ENCODE measurements around the gene CHCHD6. TPM values are rescaled to one million over a fixed set of nuclear protein-coding genes. Genes with fewer than 3 reads are reported as not detected.

The CHCHD6 gene
- total and polyA plus RNA-seq, 4 donors = 12.1 to 22.6 (median 17.5) TPM

DNA sequence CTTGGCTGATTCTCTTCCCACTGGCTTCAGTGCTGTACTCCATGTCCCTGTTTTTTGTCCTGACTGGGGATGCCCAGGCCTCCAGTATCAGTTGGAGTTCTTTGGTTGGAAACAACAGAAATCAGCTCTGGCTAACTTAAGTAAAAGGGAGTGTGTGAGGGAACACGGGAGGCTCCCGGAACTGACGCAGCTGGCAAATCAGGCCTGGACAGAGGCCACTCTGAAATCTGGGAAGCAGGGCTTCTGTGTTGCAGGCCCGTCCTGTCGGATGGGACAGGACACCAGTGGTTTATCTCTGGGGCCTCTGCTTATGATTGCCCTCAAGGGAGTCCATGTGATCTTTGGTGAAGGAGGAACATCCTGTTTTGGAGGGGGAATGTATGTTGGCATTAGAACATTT, 124.3 kb downstream of the CHCHD6 start:
- H3K4me3 ChIP-seq = no peak overlapping the region
- WGBS, 2 donors = 80 to 92% methylated on average over 5 of the region's 5 CpGs
- ATAC-seq (ENCODE audit: insufficient read depth, low FRiP score) = no peak
- H3K36me3 ChIP-seq (ENCODE audit: control insufficient read depth in 4 of 4, insufficient read depth in 4 of 4, low read length in 4 of 4) = no peaks in the 10 kb centered on the region
- no peak for DNase-seq
- H3K9me3 ChIP-seq (ENCODE audit: control insufficient read depth in 4 of 4, insufficient read depth in 3 of 4, low read length in 3 of 4) = no peaks in the 10 kb centered on the region
- no peaks in the 10 kb centered on the region for H3K27me3 ChIP-seq (ENCODE audit: control insufficient read depth in 3 of 3, insufficient read depth in 3 of 3, low read length in 2 of 3)
- H3K4me1 ChIP-seq (ENCODE audit: control insufficient read depth in 5 of 5, insufficient read depth in 5 of 5, low read length in 5 of 5) = peaks cover 0 to 8% (median 0%) of the 10 kb centered on the region in 5 donors
- TF ChIP-seq, protein P1, sequence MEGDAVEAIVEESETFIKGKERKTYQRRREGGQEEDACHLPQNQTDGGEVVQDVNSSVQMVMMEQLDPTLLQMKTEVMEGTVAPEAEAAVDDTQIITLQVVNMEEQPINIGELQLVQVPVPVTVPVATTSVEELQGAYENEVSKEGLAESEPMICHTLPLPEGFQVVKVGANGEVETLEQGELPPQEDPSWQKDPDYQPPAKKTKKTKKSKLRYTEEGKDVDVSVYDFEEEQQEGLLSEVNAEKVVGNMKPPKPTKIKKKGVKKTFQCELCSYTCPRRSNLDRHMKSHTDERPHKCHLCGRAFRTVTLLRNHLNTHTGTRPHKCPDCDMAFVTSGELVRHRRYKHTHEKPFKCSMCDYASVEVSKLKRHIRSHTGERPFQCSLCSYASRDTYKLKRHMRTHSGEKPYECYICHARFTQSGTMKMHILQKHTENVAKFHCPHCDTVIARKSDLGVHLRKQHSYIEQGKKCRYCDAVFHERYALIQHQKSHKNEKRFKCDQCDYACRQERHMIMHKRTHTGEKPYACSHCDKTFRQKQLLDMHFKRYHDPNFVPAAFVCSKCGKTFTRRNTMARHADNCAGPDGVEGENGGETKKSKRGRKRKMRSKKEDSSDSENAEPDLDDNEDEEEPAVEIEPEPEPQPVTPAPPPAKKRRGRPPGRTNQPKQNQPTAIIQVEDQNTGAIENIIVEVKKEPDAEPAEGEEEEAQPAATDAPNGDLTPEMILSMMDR (IDR thresholded peaks at IDR 0.05; ENCODE audit: control extremely low read depth, extremely low read depth) = no peak
- H3K9ac ChIP-seq (ENCODE audit: insufficient read depth in 1 of 2, low read length in 2 of 2) = no peak overlapping the region
- H3K27ac ChIP-seq (ENCODE audit: low read depth in 1 of 2, low read length in 1 of 2) = peak overlapping the region in 1 of 2 donors; percentile 22

DNA sequence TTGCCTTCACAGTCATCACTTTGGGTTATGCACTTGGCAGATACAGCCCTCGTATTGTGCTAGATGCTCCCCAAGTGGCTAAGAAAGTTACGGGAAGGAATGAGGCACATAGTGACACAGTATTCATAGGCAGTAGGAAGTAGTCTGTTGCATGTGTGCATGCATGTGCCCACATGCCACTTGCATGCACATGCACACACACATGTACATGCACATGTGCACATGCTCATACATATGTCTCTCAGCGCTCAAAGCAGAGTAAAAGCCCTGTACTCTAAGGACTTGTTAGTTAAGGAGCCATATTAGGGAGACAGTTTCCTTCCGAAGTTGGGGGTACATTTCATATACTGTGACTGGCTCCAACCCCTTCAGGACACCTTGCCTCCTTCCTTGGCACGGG, 128.9 kb downstream of the CHCHD6 start:
- TF ChIP-seq, protein P1 (IDR thresholded peaks at IDR 0.05; ENCODE audit: control extremely low read depth, extremely low read depth) = no peak
- H3K4me1 ChIP-seq (ENCODE audit: control insufficient read depth in 5 of 5, insufficient read depth in 5 of 5, low read length in 5 of 5) = peaks cover 0 to 5% (median 0%) of the 10 kb centered on the region in 5 donors
- H3K4me3 ChIP-seq = no peak overlapping the region
- no peak overlapping the region for H3K9ac ChIP-seq (ENCODE audit: insufficient read depth in 1 of 2, low read length in 2 of 2)
- ATAC-seq (ENCODE audit: insufficient read depth, low FRiP score) (no peak), DNase-seq (no peak)
- 95% methylated on average over 5 of the region's 5 CpGs for WGBS, 2 donors
- H3K27ac ChIP-seq (ENCODE audit: low read depth in 1 of 2, low read length in 1 of 2) = no peak overlapping the region
- H3K9me3 ChIP-seq (ENCODE audit: control insufficient read depth in 4 of 4, insufficient read depth in 3 of 4, low read length in 3 of 4) = no peaks in the 10 kb centered on the region
- H3K36me3 ChIP-seq (ENCODE audit: control insufficient read depth in 4 of 4, insufficient read depth in 4 of 4, low read length in 4 of 4) = peaks cover 0 to 2% (median 0%) of the 10 kb centered on the region in 4 donors
- no peaks in the 10 kb centered on the region for H3K27me3 ChIP-seq (ENCODE audit: control insufficient read depth in 3 of 3, insufficient read depth in 3 of 3, low read length in 2 of 3)

DNA sequence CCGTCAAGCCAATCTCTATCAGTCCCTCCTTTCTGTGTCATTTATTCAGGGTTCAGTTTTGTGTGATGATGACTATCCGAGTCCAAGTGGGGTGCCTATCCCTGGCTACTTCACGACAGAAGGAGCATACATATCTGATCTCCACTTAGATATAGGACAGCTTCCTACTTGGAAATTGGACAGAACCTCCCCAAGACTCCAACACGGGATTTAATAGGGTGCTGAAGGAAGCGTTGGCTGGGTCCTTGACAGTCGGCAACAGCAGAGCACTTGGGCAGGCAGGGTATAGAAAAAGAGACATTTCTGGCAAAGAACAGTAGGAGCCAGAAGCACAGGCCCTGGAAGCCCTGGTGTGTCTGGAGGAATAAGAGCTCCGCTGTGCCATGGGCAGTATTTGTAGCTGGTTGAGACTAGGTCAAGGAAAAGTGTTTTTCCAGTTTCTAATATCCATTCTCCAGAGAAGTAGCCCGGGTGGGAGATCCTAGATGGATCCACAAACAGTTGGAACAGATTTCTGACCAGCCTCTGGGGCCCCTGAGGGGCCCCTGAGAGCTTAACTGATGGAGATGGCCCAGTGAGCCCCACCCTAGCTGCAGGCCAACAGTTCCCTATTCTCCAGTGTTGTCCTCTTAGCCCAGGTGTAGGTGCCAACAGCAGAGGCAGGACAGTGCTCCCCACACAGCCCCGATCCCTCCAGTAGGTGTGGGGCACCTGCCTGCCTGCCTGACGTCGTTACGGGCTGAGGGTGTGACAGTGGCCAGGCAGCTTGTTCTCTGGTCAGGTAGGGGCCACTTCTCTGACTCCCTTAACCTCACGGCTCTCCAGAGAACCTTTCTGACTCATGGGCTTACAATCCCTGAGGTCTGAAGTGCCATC, 130.8 kb downstream of the CHCHD6 start:
- no peaks in the 10 kb centered on the region for H3K27me3 ChIP-seq (ENCODE audit: control insufficient read depth in 3 of 3, insufficient read depth in 3 of 3, low read length in 2 of 3)
- DNase-seq (no peak), ATAC-seq (ENCODE audit: insufficient read depth, low FRiP score) (peak; percentile 31)
- peaks cover 0 to 5% (median 0%) of the 10 kb centered on the region in 5 donors for H3K4me1 ChIP-seq (ENCODE audit: control insufficient read depth in 5 of 5, insufficient read depth in 5 of 5, low read length in 5 of 5)
- H3K9me3 ChIP-seq (ENCODE audit: control insufficient read depth in 4 of 4, insufficient read depth in 3 of 4, low read length in 3 of 4) = no peaks in the 10 kb centered on the region
- no peak overlapping the region for H3K4me3 ChIP-seq
- no peak overlapping the region for H3K9ac ChIP-seq (ENCODE audit: insufficient read depth in 1 of 2, low read length in 2 of 2)
- WGBS, 2 donors = 86 to 93% methylated on average over 13 of the region's 13 CpGs
- no peak overlapping the region for H3K27ac ChIP-seq (ENCODE audit: low read depth in 1 of 2, low read length in 1 of 2)
- peaks cover 0 to 2% (median 0%) of the 10 kb centered on the region in 4 donors for H3K36me3 ChIP-seq (ENCODE audit: control insufficient read depth in 4 of 4, insufficient read depth in 4 of 4, low read length in 4 of 4)
- TF ChIP-seq, protein P1 (IDR thresholded peaks at IDR 0.05; ENCODE audit: control extremely low read depth, extremely low read depth) = no peak
